MCF 10A (cell line): Measurements from ENCODE around the gene GSG1L. TPM values are rescaled to one million over a fixed set of nuclear protein-coding genes. Genes with fewer than 3 reads are reported as not detected.

Experiments used
- BruUV-seq: library from RNA; stranded (reverse); fragments of 400-500 nt; replicated peaks from 2 replicates; lab custom pipeline; 2021; lab: Mats Ljungman, UMichigan
- CTCF ChIA-PET: fragments of 300-600 bp; sonication (Branson Sonifier 250); formaldehyde crosslinking; extraction: SDS; loops from one replicate; lab custom pipeline; 2021; ENCODE audit warnings: antibody characterized with exemption, inconsistent platforms; lab: Yijun Ruan, JAX
- POLR2A ChIA-PET: fragments of 300-600, 350-650 bp; sonication (Branson Sonifier 250); formaldehyde crosslinking; extraction: SDS; loops from one replicate; lab custom pipeline; 2020; ENCODE audit warnings: antibody characterized with exemption, inconsistent platforms; lab: Yijun Ruan, JAX
- DNase-seq: peaks from one replicate; pipeline ENCODE4 v3.0.0-alpha.2; 2018; ENCODE audit not compliant: unreplicated experiment
- H3K27ac Mint-ChIP-seq: one replicate; pipeline ENCODE4 v1.8.0; 2022; ENCODE audit warnings: mild to moderate bottlenecking, low read depth, mixed read lengths; ENCODE audit not compliant: unreplicated experiment
- H3K27me3 Mint-ChIP-seq: one replicate; pipeline ENCODE4 v1.8.0; 2022; ENCODE audit warnings: mixed read lengths; ENCODE audit not compliant: insufficient read depth, unreplicated experiment
- H3K36me3 Mint-ChIP-seq: one replicate; pipeline ENCODE4 v1.8.0; 2022; ENCODE audit warnings: mild to moderate bottlenecking, moderate library complexity, mixed read lengths; ENCODE audit not compliant: insufficient read depth, unreplicated experiment
- H3K4me1 Mint-ChIP-seq: one replicate; pipeline ENCODE4 v1.8.0; 2022; ENCODE audit warnings: mixed read lengths; ENCODE audit not compliant: insufficient read depth, unreplicated experiment
- H3K4me3 Mint-ChIP-seq: one replicate; pipeline ENCODE4 v1.8.0; 2022; ENCODE audit warnings: mild to moderate bottlenecking, moderate library complexity, mixed read lengths; ENCODE audit not compliant: unreplicated experiment
- H3K9me3 Mint-ChIP-seq: one replicate; pipeline ENCODE4 v1.8.0; 2022; ENCODE audit warnings: mixed read lengths; ENCODE audit not compliant: unreplicated experiment
- CTCF ChIP-seq: fragments of 200-600 bp; IDR thresholded peaks from one replicate; pipeline ENCODE4 v1.8.0; 2022; ENCODE audit warnings: antibody characterized with exemption, mild to moderate bottlenecking; ENCODE audit not compliant: unreplicated experiment
- intact Hi-C: fragments of 100-400 bp; cut with micrococcal nuclease; formaldehyde crosslinking; loops from 2 replicates; pipeline ENCODE4 v1.14.1; 2022
- total RNA-seq: library from RNA; stranded (reverse); gene quantifications from 2 replicates; pipeline ENCODE4 v1.2.3, GENCODE V29; 2022

The GSG1L gene
- total RNA-seq, 1 experiment from 2014 or later: not detected

- H3K27me3 Mint-ChIP-seq: peaks cover 60% of the 10 kb centered on the region
- ChIA-PET POLR2A (no interaction called here), CTCF (interaction anchor here (0.7 kb wide), 1 partner anchor 205 kb away, joined by 3 read pairs; no protein-coding TSS in a partner anchor)
- TF ChIP-seq CTCF: no peak
- H3K27ac Mint-ChIP-seq: no peak overlapping the region
- H3K4me3 Mint-ChIP-seq: no peak overlapping the region
- no peaks in the 10 kb centered on the region for H3K36me3 Mint-ChIP-seq
- intact Hi-C loops: no loop called here
- BruUV-seq: no TSS peak
- no peaks in the 10 kb centered on the region for H3K4me1 Mint-ChIP-seq
- no peaks in the 10 kb centered on the region for H3K9me3 Mint-ChIP-seq
- no peak for DNase-seq
Observed at GRCh38 chr16:27902551-27902950, 161.0 kb downstream of the GSG1L start.

- Mint-ChIP-seq H3K27me3 (peaks cover 66% of the 10 kb centered on the region), H3K36me3 (no peaks in the 10 kb centered on the region), H3K4me3 (no peak overlapping the region), H3K4me1 (no peaks in the 10 kb centered on the region), H3K9me3 (no peaks in the 10 kb centered on the region), H3K27ac (no peak overlapping the region)
- intact Hi-C loops: no loop called here
- no TSS peak for BruUV-seq
- CTCF ChIA-PET: no interaction called here
- no peak for DNase-seq
- TF ChIP-seq CTCF: no peak
- POLR2A ChIA-PET: no interaction called here
Observed at GRCh38 chr16:27901956-27902355, 161.6 kb downstream of the GSG1L start.

GRCh38 chr16:27899736-27900135 lies 163.8 kb downstream of the GSG1L start:
- TF ChIP-seq CTCF: no peak
- POLR2A ChIA-PET: interaction anchor here (0.8 kb wide), 1 partner anchor 13 kb away, joined by 3 read pairs; no protein-coding TSS in a partner anchor
- H3K36me3 Mint-ChIP-seq: no peaks in the 10 kb centered on the region
- peaks cover 60% of the 10 kb centered on the region for H3K27me3 Mint-ChIP-seq
- CTCF ChIA-PET: no interaction called here
- H3K4me1 Mint-ChIP-seq: no peaks in the 10 kb centered on the region
- H3K27ac Mint-ChIP-seq: no peak overlapping the region
- no peak overlapping the region for H3K4me3 Mint-ChIP-seq
- no peaks in the 10 kb centered on the region for H3K9me3 Mint-ChIP-seq
- intact Hi-C loops: no loop called here
- DNase-seq: no peak
- no TSS peak for BruUV-seq

GRCh38 chr16:27894386-27894785 lies 169.1 kb downstream of the GSG1L start:
- H3K27ac Mint-ChIP-seq: no peak overlapping the region
- no TSS peak for BruUV-seq
- ChIA-PET POLR2A (interaction anchor here (0.7 kb wide), 1 partner anchor 396 kb away, joined by 3 read pairs; no protein-coding TSS in a partner anchor), CTCF (no interaction called here)
- intact Hi-C loops: no loop called here
- H3K27me3 Mint-ChIP-seq: peaks cover 54% of the 10 kb centered on the region
- H3K9me3 Mint-ChIP-seq: no peaks in the 10 kb centered on the region
- no peak for TF ChIP-seq CTCF
- H3K4me1 Mint-ChIP-seq: no peaks in the 10 kb centered on the region
- no peak for DNase-seq
- no peak overlapping the region for H3K4me3 Mint-ChIP-seq
- no peaks in the 10 kb centered on the region for H3K36me3 Mint-ChIP-seq
